Right cardiac atrium (tissue), 5 donors: Measurements from ENCODE around the gene JAM3. TPM values are rescaled to one million over a fixed set of nuclear protein-coding genes. Genes with fewer than 3 reads are reported as not detected.

Source experiments
- ATAC-seq, 2 donors: fragments of 200-7000 bp; cut with Tn5 transposase; one replicate each; pipeline versions ENCODE4 v1.8.0 to v1.9.1; 2020; ENCODE audit warnings: moderate library complexity in 2 of 2, mild to moderate bottlenecking in 1 of 2
- DNase-seq, 3 donors: peaks; one replicate each; pipeline ENCODE4 v3.0.0-alpha.2; 2020
- H3K27ac ChIP-seq: one replicate; pipeline ENCODE4 v1.5.1; 2013; ENCODE audit warnings: mild to moderate bottlenecking, low read length, control low read depth, moderate library complexity
- H3K27me3 ChIP-seq: one replicate; pipeline ENCODE4 v1.6.1; 2013; ENCODE audit not compliant: control insufficient read depth, insufficient read depth
- H3K4me1 ChIP-seq: one replicate; pipeline ENCODE4 v1.6.1; 2013; ENCODE audit warnings: low read length; ENCODE audit not compliant: control insufficient read depth, insufficient read depth
- H3K4me3 ChIP-seq: one replicate; pipeline ENCODE4 v1.5.1; 2013; ENCODE audit warnings: low read length, control low read depth
- H3K9me3 ChIP-seq: one replicate; pipeline ENCODE4 v1.6.1; 2013; ENCODE audit warnings: low read length; ENCODE audit not compliant: control insufficient read depth
- WGBS: extraction: QIAGEN DNeasy Blood & Tissue Kit; methylation state at CpG from one replicate; pipeline ENCODE4 v1.1.7; 2013; 5-methylcytosine and 5-hydroxymethylcytosine counted together
- intact Hi-C, 4 donors: fragments of 100-400 bp; cut with DNase I; formaldehyde crosslinking; loops; one replicate each; pipeline versions ENCODE4 v1.11.0 to v1.14.0; 2022 to 2023
- polyA plus RNA-seq: library from polyadenylated mRNA; stranded (reverse); fragments of 200-250 nt; gene quantifications from one replicate; pipeline ENCODE4 v1.2.3, GENCODE V29; 2013
- total RNA-seq, 4 donors: library from RNA; stranded (reverse); fragmentation: NEBNext Ultra II Directional; extraction: Animal tissue kit (Norgen Biotek cat#: 25700); gene quantifications; one replicate each; pipeline ENCODE4 v1.2.1, GENCODE V29; 2021
- donor health status: healthy with polysubstance abuse.
- donor health status: DM: no; HTN: yes; CAD: no.
- donor health status: DM: no; HTN: no; CAD: no.
- donor health status: DM: no; HTN: yes; CAD: no; lungs with severe emphysema.
- donor health status: DM: yes; HTN: yes; CAD: no.

The JAM3 gene
- total and polyA plus RNA-seq, 5 donors, result 22.2 to 45.5 (median 44.8) TPM

- no peaks in the 10 kb centered on the region for H3K9me3 ChIP-seq
- no peak overlapping the region for H3K27ac ChIP-seq
- peaks cover 8% of the 10 kb centered on the region for H3K4me1 ChIP-seq
- DNase-seq (no peak), ATAC-seq (no peak)
- no peaks in the 10 kb centered on the region for H3K27me3 ChIP-seq
- intact Hi-C loops, result no loop called here
- WGBS, result 65% methylated on average over 16 of the region's 16 CpGs
- no peak overlapping the region for H3K4me3 ChIP-seq
These were observed 38.0 kb upstream of the JAM3 start for GRCh38 chr11:134030853-134031252.

DNA sequence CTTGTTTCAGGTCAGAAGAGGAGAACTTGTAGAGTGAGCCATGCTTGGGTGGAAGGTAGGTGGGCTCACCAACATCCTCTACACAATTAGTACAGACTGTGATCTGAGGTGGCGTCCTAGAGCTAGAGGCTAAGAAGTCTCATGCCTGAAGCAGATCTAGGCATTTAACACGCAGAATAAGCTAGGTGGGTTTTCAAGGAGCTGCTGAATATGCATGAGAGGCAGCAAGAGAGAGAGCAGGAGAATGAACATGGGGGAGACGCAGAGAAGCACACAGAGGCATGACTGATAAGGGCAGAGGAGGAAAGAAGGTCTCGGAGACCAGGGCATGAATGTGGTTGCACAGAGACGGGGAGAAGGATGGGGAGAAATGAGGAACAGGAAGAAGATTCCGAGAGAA is 36.8 kb upstream of the JAM3 start:
- no peaks in the 10 kb centered on the region for H3K27me3 ChIP-seq
- WGBS, result 81% methylated on average over 6 of the region's 6 CpGs
- H3K27ac ChIP-seq, result no peak overlapping the region
- intact Hi-C loops, result no loop called here
- DNase-seq (no peak), ATAC-seq (no peak)
- peaks cover 8% of the 10 kb centered on the region for H3K4me1 ChIP-seq
- H3K4me3 ChIP-seq, result no peak overlapping the region
- no peaks in the 10 kb centered on the region for H3K9me3 ChIP-seq

- no peaks in the 10 kb centered on the region for H3K9me3 ChIP-seq
- intact Hi-C loops, result no loop called here
- no peaks in the 10 kb centered on the region for H3K27me3 ChIP-seq
- peak in 2 of 3 donors; percentile 72 to 76 for DNase-seq
- WGBS, result 45% methylated on average over 24 of the region's 24 CpGs
- peaks cover 8% of the 10 kb centered on the region for H3K4me1 ChIP-seq
- ATAC-seq, result no peak
- no peak overlapping the region for H3K27ac ChIP-seq
- no peak overlapping the region for H3K4me3 ChIP-seq
These were observed 36.3 kb upstream of the JAM3 start for GRCh38 chr11:134032501-134033091.

GRCh38 chr11:134033276-134033675 is 35.6 kb upstream of the JAM3 start:
- peak in 1 of 3 donors; percentile 47 for DNase-seq
- ATAC-seq, result no peak
- Histone ChIP-seq H3K27ac (peak overlapping the region; percentile 87), H3K4me3 (no peak overlapping the region), H3K27me3 (no peaks in the 10 kb centered on the region), H3K4me1 (peaks cover 8% of the 10 kb centered on the region), H3K9me3 (no peaks in the 10 kb centered on the region)
- intact Hi-C loops, result no loop called here
- WGBS, result 59% methylated on average over 9 of the region's 9 CpGs

- H3K27me3 ChIP-seq, result no peaks in the 10 kb centered on the region
- WGBS, result 9% methylated on average over 17 of the region's 17 CpGs
- no peak overlapping the region for H3K4me3 ChIP-seq
- intact Hi-C loops, result no loop called here
- H3K9me3 ChIP-seq, result no peaks in the 10 kb centered on the region
- H3K27ac ChIP-seq, result peak overlapping the region; percentile 87
- ATAC-seq (peak; percentile 90 to 92), DNase-seq (peak; percentile 90 to 95 (median 94))
- H3K4me1 ChIP-seq, result peaks cover 8% of the 10 kb centered on the region
These were observed 35.0 kb upstream of the JAM3 start for GRCh38 chr11:134033696-134034491.

DNA sequence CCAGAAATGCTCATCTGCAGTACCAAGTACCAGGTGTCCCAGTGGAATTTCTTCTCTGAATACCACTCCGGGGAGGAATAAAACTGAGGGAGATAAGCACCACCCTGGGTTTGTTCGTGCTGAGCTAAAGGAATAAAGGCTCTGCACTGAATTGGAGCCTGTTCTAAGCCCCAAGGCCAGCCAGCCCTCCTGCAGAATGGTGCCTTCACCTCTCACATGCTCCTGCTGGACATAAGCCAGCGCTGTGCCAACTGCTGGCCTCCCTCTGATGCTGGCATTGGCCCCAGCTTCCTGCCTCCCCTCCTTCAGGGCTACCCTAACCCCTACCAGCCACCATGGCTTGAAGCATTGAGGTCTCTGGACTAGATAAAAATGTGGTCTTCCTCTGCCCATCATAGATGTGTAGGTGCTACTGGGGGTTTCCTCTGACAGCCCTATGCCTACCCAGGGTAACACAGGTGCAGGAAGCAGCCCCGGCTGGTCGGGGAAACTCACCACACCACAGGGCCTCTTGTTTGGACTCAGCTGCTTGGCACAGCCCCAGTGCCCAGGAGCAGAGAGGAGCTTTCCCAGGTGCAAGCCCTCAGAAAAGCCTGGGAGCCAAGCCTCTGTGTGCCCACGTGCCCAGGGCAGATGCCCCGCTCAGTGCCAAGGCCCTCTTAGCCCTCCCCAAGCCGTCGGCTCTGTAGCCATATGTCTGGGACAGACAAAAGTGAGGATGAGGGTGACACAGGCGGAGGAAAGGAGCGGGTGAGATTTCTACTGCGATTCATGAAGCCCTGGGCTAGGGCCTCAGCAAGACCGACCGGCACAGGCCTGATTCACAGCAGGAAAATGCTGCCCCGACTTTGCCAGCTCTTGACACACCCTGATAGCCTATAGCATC is 34.1 kb upstream of the JAM3 start:
- no peak for ATAC-seq
- 77% methylated on average over 15 of the region's 15 CpGs for WGBS
- H3K4me1 ChIP-seq, result peaks cover 8% of the 10 kb centered on the region
- peak overlapping the region; percentile 61 for H3K27ac ChIP-seq
- H3K9me3 ChIP-seq, result no peaks in the 10 kb centered on the region
- intact Hi-C loops, result no loop called here
- H3K27me3 ChIP-seq, result no peaks in the 10 kb centered on the region
- DNase-seq, result peak in 2 of 3 donors; percentile 33 to 69
- no peak overlapping the region for H3K4me3 ChIP-seq

GRCh38 chr11:134036492-134037045 is 32.3 kb upstream of the JAM3 start:
- no peaks in the 10 kb centered on the region for H3K27me3 ChIP-seq
- peak overlapping the region; percentile 65 for H3K4me3 ChIP-seq
- H3K27ac ChIP-seq, result peak overlapping the region; percentile 76
- peak in 1 of 3 donors; percentile 57 for DNase-seq
- peak; percentile 1 to 2 for ATAC-seq
- WGBS, result 7% methylated on average over 34 of the region's 34 CpGs
- H3K9me3 ChIP-seq, result no peaks in the 10 kb centered on the region
- intact Hi-C loops, result no loop called here
- peaks cover 13% of the 10 kb centered on the region for H3K4me1 ChIP-seq

DNA sequence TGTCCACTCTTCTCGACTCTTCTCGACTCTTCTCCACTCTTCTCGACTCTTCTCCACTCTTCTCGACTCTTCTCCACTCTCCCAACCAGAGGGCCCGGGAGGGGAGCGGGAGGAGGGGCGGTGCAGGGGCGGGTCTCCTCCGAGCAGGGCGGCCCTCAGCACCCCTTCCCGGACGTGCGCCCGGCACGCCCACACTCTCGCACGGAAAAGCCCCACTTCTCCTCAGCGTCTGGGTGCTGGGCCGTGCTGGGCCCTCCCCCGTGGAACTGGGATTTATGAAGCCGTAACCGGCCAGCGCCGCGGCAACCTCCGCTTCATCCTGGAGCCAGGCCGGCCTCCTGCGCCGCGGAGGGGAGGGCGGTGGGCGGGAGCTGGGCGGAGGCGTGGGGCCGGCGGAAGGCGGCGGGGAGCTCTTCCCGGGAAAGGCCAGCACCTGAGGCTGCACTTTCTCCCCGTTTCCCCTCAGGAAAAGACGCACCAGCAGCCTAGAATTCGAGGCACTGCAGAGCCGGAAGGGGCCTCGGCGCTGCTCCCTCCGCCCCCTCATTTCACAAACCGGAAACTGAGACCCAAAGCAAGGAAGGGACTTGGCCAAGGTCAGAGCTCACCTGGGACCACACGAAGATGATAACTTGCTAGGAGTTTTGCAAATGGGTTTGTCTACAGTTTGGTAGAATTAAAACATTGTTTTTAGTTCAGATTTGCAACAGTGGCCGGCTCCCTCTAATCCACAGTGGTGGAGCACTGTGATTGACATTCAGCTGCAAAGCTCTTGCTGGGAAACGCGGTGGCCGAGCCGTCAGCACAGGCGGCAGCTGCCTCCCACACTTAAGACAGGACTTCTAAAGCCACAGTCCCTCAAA is 31.6 kb upstream of the JAM3 start:
- Histone ChIP-seq H3K4me3 (peak overlapping the region; percentile 65), H3K4me1 (peaks cover 13% of the 10 kb centered on the region), H3K9me3 (no peaks in the 10 kb centered on the region), H3K27me3 (no peaks in the 10 kb centered on the region), H3K27ac (peak overlapping the region; percentile 76)
- intact Hi-C loops, result no loop called here
- WGBS, result under 1% methylated on average over 54 of the region's 54 CpGs
- DNase-seq (peak; percentile 83 to 93 (median 91)), ATAC-seq (peak; percentile 77 to 79)

DNA sequence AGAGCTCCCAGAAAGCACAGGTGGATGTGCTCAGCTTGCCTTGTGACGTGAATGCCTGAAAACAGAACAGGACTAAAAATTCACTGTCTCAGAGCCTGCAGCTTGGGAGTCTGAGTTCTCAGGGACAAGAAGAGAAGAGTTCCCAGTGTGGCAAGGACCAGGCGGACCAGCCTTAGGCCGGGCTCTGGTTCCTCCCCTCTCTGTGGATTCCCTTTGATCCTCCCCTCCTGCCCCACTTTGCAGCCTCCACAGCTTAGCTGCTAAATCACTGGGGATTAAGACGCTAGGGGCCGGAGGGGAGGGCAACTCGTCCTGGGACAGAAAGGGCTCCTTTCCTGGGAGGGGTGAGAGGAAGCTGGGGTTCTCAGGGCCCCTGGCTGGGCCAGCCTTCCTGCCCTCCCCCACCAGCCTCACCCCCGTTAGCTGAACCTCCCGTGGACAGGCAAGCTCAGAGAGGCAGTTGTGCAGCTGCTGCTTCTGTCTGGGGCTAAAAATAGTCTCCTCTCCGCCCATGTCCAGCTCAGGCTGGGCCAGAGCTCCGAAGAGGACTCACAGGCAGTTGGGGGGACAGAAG is 29.9 kb upstream of the JAM3 start:
- no peak overlapping the region for H3K27ac ChIP-seq
- intact Hi-C loops, result no loop called here
- peaks cover 7% of the 10 kb centered on the region for H3K4me1 ChIP-seq
- ATAC-seq (no peak), DNase-seq (peak in 1 of 3 donors; percentile 55)
- 38% methylated on average over 10 of the region's 10 CpGs for WGBS
- H3K27me3 ChIP-seq, result no peaks in the 10 kb centered on the region
- H3K9me3 ChIP-seq, result no peaks in the 10 kb centered on the region
- H3K4me3 ChIP-seq, result no peak overlapping the region
